GM18519 (cell line): ENCODE measurements around the gene FSTL5.

Source experiments
- ATAC-seq: cut with Tn5 transposase; IDR thresholded peaks from one replicate; pipeline ENCODE4 v1.9.1; 2021; ENCODE audit warnings: mild to moderate bottlenecking, moderate library complexity; ENCODE audit not compliant: unreplicated experiment, low FRiP score

Gene FSTL5

DNA sequence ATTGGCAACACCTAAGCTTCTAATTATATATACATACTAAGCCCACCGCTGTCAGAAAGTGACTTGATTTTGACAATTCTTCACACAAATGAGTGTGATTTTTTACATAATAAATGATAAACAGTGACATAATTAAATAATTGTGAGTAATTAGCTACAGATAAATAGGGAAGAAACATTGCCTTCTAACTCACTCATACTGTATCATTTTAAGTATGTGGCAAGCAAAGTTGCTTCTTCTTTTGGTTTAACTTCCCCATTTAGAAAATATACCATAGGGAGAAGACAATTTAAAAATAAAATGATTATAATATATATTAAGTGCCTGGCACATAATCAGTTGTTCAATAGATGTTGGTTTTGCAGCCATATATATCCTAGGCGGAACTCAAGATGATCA lies 644.2 kb downstream of the FSTL5 start:
- no peak for ATAC-seq

DNA sequence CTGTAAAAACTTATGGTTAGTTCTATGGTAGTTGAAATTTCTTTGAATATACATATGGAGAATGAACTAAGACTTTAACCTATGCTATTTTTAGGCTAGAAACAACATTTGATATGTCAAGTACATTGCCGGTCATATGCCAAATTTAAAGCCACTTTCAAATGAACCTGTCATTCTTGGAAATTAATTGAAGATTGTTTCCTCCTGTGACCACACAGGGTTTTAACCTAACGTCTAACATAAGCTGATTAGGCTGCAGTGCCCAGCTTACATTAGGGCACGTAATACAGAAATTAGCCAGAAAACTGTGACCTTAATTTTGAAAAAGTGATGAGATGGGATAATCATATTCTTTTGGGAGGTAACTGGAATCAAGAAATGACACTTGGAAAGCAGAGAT lies 645.9 kb downstream of the FSTL5 start:
- ATAC-seq, result no peak

DNA sequence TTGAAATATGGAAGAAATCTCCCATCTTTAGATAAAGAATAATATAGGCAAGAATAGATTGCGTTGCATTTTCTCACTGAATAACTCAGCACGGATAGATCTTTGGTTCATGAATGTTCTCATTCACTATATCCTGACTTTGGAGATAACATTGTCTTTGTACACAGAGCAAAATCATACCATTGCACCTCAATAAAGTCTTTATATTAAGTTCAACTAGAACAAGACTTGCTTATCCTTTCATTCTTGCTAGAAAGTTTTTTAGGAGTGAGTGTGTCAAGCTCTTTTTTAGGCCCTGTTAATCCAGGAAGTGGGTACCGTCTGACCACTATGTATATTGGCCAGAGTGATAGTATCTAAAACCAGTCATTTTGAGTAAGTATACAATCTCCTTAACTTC lies 658.7 kb downstream of the FSTL5 start:
- ATAC-seq, result no peak

DNA sequence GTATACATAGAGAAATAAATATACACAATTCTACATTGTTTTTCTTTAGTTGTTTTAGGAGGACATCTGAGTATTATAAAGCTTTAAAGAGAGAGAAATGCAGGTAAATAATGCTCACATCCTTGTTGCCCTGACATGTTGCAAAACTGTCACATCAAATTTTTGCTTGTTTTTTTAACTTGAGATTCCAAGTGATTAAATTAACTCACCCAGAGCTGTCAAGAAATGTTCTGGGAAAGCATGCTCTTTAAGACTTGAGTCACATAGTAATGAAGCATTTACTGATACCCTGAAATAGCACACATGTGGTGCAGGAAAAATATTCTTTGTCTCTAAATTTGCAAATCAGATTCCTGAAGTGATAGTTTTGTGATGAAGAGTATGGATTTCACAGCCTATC lies 665.6 kb downstream of the FSTL5 start:
- no peak for ATAC-seq

DNA sequence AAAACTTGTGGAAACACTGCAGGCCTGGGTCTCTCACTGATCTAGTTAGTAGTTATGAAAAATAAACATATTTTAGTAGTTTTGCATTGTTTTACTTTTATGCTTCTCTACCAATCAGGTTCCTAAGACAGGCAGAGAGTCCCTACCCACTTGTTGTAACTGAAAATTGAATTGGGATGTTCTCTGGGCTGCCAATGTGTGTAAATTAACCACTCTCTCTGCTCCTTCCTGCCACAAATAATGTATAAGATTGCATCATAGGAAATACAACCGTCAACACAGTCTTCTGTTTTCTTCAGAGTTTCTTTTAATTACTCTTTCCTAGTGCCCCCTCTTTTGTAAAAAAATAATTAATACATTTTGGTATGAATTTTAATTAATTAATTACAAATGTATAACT lies 677.3 kb downstream of the FSTL5 start:
- no peak for ATAC-seq

DNA sequence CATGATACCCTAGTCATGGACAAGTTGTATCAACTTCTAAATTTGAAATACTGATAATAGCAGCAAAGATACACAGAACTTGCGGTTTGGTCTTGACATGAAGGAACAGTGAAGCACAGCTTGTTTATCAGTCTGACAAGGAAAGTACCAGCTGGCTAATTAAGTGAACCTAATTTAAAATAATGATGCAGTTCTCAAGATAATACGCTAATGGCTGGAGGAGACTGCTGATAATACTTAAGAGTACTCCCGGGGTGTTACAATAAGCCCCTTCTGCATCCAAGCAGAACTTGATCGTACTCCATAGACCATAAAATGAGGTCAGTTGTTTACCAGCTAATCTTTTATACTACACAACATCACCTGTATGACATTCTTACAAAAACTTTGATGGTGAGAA lies 697.5 kb downstream of the FSTL5 start:
- no peak for ATAC-seq

DNA sequence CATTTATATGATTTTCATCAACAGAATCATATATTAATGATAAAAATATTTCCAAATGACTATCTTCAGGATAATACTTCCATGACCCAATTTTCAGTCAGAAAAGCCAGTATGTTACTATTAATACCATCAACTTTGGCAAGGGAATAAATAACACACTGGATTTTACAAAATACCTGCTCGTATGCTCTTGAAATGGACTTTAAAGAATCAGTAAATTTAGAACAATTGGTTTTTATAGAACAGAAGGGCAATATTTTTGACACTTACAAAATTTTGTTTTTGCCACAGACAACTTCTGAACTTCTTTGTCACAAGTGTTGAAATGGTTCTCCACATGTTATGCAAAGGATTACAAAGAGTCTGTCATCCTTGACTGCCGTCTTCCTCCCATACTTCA lies 700.4 kb downstream of the FSTL5 start:
- ATAC-seq, result no peak

DNA sequence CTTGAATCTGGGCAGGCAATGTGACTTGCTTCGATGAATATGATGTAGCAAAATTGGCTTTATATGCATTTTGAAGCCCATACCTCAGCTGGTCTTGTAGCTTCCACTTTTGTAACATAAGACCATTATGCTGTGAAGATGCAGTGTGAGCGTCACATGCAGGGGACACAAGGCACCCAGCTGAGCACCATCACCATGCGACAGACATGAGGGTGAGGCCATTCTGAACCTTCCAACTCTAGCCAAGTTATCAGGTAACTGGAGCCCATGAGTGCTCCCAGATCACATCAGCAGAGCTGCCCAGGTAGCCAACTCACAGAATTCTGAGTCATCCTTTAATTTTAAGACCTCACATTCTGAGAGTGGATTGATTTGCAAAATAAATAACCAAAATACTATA lies 705.9 kb downstream of the FSTL5 start:
- no peak for ATAC-seq

DNA sequence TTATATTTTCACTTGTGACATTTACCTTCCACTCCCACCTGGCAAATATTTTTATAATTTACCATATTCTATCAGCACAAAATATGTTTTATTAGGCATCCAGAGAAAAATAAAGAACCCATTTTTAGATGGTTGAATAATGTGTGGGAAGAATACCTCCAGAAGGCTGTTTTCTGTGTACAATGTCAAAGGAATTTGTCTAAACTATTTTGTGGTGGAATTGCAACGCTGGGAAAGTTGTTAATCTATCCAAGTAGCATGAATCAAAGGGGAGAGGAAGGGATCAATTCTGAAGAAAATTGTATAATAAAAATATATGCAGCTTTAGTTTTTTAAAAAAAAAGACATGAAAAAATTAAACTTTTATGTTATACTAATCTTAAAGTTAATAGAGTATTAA lies 706.5 kb downstream of the FSTL5 start:
- ATAC-seq, result no peak

DNA sequence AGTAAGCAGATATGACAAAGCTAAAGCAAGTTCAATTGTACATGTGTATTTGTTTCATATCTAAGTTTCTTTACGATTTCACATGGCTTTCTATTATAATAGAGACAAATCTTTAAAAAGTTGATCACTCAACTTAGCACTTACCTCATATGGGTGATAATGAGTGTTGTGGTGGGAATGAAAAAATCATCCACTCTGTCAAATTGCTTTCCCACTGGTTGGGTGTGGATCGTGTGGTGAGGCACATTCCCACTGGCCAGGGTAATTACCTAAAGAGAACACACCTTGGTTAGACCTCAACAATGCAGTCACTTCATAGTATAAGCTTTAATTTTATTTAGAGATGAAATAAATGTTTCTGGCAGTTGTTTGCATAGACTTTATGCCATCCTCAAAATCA lies 708.9 kb downstream of the FSTL5 start:
- no peak for ATAC-seq

DNA sequence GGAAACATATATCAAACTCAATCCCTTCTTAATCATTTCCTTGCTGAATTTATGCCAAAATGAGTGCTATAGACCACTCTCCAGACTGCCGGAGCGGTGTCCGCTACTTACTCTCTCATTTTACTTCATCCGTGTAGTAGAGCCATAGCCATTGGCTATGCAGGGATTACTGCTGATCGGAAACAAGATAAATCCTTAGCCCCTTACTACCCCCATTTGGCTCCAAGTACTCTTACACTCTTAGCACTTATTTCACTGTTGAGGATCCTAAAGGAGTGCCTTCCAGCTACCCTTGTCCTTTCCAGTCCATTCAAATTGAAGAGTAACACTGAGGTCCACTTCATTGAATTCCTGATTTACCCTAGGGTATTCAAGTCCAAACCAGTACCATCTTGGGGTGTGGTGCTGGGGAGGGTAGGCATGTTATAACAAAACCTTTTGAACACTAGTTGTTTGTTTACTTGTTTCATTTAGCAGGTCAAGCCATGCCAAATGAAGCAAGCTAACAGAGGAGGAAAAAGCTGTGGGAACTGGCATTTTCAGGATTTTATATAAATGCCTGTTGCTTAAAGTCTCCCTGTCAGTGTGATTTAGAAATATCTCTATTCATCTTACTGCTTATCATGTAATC lies 715.1 kb downstream of the FSTL5 start:
- ATAC-seq, result no peak

DNA sequence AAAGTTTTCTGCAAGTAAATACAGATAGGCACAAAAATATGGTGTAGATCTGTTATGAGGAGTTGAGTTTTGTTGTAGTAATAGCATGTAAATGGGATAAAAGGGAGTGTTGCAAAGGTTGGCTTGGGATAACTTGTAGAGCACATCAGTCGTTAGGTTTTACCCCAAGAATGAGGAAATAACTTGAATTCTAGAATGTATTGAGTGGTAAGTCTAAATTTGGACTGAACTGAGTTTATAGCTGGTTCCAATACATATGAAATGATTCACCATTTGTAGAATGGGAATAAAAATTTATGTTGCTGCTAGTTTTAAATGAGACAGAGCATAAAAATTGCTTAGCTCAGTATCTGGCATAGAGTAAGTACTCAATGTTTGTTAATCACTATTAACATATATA lies 719.2 kb downstream of the FSTL5 start:
- no peak for ATAC-seq

DNA sequence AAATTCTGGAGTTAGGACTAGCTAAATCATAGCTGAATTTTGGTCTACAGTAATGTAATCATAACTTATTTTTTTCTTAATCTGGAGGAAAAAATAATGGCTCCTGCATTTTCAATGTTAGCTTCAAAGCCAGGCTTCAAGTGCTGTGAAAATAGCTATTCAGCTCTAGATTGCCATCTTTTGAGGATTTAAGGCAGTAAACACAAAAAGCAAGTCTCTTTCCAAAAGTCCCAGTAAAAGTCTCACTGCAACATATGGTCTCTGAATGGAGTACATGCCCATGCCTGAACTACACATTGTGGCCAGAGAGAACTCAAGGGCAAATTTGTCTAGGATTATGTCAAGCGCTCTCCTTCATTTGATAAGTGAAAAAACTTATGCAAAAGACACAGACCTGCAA lies 720.9 kb downstream of the FSTL5 start:
- ATAC-seq, result no peak

DNA sequence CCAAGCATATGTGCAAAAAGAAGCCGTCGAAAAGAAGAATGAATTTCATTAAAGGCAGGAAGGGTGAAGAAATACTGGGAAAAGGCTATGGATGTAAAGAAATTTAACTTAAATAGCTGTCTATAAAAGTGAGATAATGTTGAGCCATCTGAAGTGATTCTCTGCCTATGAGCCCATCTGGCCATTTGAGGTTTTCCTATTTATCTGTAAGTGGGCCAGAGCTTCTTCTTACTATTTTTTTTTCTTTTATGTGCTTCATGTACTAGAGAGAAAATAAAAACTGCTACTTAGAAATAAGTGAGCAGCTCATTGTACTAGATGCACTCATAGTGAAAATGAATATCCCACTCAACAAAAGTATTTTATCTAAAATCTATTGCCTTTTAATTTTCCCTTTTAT lies 725.7 kb downstream of the FSTL5 start:
- no peak for ATAC-seq

DNA sequence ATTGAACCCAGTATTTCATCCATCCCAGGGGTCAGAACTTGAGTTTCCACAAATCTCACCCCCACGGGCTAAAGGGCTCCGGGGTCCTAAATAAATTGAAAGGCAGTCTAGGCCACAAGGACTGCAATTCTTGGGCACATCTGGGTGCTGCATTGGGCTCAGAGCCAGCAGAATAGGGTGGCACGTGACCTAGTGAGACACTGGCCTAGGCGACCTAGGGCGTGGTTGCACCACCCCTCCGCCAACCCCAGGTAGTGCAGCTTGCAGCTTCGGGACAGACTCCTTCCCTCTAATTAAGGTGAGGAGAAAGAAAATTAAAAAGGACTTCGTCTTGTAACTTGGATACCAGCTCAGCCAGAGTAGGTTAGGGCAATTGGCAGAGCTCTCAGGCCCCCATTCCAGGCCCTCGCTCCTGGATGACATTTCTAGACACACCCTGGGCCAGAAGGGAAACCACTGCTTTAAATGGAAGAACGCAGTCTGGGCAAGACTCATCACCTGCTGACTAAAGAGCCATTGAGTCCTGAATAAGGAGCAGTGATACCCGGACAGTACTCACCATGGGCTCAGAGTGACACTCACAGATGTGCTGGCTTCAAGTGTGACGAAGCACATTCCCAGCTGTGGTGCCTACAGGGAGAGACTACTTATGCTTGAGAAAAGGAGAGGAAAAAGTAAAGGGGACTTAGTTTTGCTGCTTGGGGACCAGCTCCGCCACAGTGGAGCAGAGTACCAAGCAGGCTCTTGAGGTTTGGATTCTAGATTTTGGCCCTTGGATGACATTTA lies 735.4 kb downstream of the FSTL5 start:
- no peak for ATAC-seq

DNA sequence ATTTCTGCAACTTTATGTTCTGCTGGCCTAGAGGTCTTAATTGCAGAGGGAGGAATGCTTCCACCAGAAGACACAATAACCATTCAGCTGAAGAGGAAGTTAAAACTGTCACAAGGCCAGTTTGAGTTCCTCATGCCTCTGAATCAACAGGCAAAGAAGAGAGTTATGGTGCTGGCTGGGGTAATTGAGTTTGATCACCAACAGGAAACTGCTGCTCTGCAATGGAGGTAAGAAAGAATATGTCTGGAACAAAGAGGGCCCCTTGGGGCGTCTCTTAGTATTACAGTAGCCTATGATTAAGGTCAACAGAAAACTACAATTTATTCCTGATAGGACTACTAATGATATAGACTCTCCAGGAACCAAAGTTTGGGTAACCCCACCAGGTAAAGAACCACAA lies 744.0 kb downstream of the FSTL5 start:
- ATAC-seq, result peak; percentile 58

DNA sequence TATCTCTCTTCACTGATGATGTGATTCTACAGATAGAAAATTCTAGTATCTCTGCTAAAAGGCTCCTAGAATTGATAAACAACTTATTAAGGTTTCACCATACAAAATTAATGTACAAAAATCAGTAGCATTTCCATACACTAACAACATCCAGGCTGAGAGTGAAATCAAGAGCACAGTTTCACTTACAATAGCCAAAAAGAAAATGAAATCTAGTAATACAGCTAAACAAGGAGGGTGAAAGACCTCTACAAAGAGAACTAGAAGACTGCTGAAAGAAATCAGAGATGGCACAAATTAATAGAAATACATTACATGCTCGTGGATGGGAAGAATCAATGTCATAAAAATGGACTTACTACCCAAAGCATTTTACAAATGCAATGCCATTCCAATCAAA lies 751.9 kb downstream of the FSTL5 start:
- no peak for ATAC-seq

DNA sequence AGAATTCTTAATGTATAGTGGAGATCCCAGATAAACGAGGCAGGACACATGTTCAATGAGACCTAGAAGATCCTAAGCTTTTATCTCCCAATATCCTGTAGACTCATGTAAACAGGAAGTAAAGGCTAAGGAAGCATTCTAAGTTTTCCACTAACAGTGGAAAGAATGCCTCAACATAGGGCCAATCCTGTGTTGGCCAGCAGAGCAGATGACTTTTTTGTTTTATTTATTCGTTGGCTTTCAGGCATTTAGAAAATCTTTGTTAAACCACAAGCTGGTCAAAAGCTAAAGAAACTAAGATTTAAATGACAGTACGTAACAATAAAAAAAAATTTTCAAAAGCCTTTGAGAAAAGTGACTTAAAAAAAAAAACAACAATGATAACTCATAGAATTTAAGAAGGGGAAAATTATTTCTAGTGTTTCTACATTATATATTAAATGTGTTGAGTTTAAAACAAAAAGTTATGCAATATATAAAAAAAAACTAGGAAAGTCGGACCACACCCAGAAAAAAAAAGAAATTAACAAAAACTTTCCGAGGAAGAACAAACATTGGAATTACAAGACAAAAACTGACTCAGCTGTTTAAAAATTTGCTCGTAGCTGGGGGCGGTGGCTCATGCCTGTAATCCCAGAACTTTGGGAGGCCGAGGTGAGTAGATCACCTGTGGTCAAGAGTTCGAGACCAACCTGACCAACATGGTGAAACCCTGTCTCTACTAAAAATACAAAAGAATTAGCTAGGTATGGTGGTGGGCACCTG lies 759.3 kb downstream of the FSTL5 start:
- ATAC-seq, result no peak

DNA sequence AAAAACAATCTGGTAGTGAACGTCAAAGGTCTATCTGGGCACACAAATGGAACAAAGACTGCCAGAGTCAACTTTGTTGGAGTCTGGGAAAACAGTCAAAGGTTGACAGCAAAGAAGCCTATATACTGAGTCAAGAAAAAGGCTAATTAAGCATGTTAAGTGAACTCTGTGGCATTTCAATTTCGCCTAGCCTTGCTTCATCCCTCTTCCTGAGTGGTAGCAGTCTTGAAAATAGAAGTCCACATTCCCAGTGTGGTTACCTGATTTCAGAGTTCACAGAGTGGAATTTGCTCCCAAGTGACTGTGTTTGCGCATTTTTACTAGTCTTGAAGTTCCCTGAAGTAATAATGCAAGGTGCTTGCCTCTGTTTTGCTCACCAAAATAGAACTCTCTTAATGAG lies 760.0 kb downstream of the FSTL5 start:
- ATAC-seq, result no peak

DNA sequence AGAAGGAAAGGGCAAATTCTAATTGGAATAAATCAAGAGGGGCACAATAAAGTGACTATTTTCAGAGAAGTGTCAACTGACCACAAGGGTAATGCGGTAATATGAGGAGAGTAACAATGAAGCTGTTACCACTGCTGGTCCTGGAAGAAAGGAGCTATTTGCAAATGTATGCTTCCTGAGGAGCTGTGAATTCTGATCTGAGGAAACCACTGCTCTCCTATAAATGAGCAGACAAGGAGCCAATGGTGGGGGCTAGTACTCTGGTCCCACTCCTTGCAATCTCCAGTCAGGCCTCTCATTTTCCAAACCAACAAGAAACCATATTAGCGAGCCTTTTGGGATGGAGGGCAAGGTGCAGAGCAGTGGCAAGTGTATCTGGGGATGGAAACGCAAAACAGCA lies 770.2 kb downstream of the FSTL5 start:
- no peak for ATAC-seq

DNA sequence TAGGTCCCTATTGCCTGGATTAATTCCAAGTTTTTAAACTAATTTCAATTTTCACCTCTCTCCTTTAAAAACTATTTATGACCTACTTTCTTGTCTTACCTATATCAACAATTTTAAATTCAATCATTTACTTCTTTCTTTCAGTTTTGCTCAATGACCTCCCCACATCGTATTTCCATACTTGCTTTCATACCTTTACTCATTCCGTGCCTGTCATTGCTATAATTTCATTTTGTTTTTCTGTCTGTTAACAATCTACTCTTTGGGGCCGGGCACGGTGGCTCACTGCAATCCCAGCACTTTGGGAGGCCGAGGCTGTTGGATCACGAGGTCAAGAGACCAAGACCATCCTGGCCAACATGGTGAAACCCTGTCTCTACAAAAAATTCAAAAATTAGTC lies 781.1 kb downstream of the FSTL5 start:
- no peak for ATAC-seq

DNA sequence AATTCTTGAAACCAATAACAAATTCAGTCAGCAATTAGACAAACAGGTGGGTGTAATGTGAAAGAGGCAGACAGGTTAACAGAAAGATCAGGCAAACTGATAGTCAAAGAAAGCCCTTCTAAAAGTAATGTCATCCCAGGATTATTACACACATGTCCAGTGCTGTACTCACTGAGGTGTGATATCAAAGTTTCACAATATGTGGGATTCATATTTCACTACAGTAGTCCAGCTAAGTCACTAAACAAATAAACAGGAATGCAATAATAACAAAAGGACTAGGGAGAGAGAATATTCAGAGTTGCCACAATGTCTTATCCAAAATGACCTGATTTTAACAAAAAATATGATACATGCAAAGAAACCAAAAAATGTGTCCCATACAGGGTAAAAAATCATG lies 787.5 kb downstream of the FSTL5 start:
- ATAC-seq, result no peak
